Keratinocyte (primary cell): Measurements from ENCODE around the gene HNRNPLL. TPM values are rescaled to one million over a fixed set of nuclear protein-coding genes. Genes with fewer than 3 reads are reported as not detected.
"Not testable (repeated sequence)": the region's sequence is repeated elsewhere in the genome, so short reads cannot be mapped to it uniquely, and the experiment has no call there.

Experiments
- DNase-seq: peaks from one replicate; pipeline ENCODE4 v3.0.0-alpha.2; 2011; ENCODE audit warnings: low read depth, missing footprints, low spot score
- FAIRE-seq: peaks from 2 replicates; lab custom pipeline; 2011; peaks lifted over from hg19 to GRCh38; lab: Jason Lieb, UNC
- H2AFZ ChIP-seq: 2 replicates; pipeline ENCODE4 v1.6.0; 2012; ENCODE audit warnings: low read length, control low read depth, inconsistent platforms; ENCODE audit not compliant: control insufficient read depth
- H3K27ac ChIP-seq: 2 replicates; pipeline ENCODE4 v1.5.1; 2011; ENCODE audit warnings: low read length; ENCODE audit not compliant: control insufficient read depth, insufficient read depth
- H3K27me3 ChIP-seq: 3 replicates; pipeline ENCODE4 v1.6.0; 2011; ENCODE audit warnings: low read length; ENCODE audit not compliant: control insufficient read depth, insufficient read depth; ENCODE audit errors: extremely low read depth
- H3K36me3 ChIP-seq, 2 experiments: 2 replicates in 1 of 2; 3 replicates in 1 of 2; pipeline ENCODE4 v1.5.1; 2011; ENCODE audit warnings: low read length in 2 of 2, mild to moderate bottlenecking in 1 of 2; ENCODE audit not compliant: control insufficient read depth in 2 of 2, insufficient read depth in 2 of 2; ENCODE audit errors: extremely low read depth in 1 of 2
- H3K4me1 ChIP-seq: 3 replicates; pipeline ENCODE4 v1.5.1; 2011; ENCODE audit warnings: low read length; ENCODE audit not compliant: control insufficient read depth, insufficient read depth; ENCODE audit errors: extremely low read depth
- H3K4me2 ChIP-seq: 3 replicates; pipeline ENCODE4 v1.6.0; 2011; ENCODE audit warnings: low read depth, low read length; ENCODE audit not compliant: control insufficient read depth, insufficient read depth; ENCODE audit errors: extremely low read depth
- H3K4me3 ChIP-seq, 3 experiments: fragments of 200-600 bp in 1 of 3; sonication (generic) in 1 of 3; 2 replicates in 2 of 3; 3 replicates in 1 of 3; pipeline ENCODE4 v1.5.1; 2011 to 2016; ENCODE audit warnings: low read length in 3 of 3, mild to moderate bottlenecking in 3 of 3, control low read depth in 2 of 3, inconsistent platforms in 1 of 3, low read depth in 1 of 3, mixed read lengths in 1 of 3, mixed run types in 1 of 3, moderate library complexity in 1 of 3; ENCODE audit not compliant: control insufficient read depth in 2 of 3, insufficient read depth in 2 of 3; ENCODE audit errors: extremely low read depth in 1 of 3
- H3K79me2 ChIP-seq: 2 replicates; pipeline ENCODE4 v1.6.0; 2012; ENCODE audit warnings: low read length; ENCODE audit not compliant: control insufficient read depth, insufficient read depth
- H3K9ac ChIP-seq: 3 replicates; pipeline ENCODE4 v1.6.0; 2011; ENCODE audit warnings: low read length; ENCODE audit not compliant: control insufficient read depth, insufficient read depth; ENCODE audit errors: extremely low read depth
- H3K9me1 ChIP-seq: 3 replicates; pipeline ENCODE4 v1.6.0; 2011; ENCODE audit warnings: low read length; ENCODE audit not compliant: control insufficient read depth, insufficient read depth; ENCODE audit errors: extremely low read depth
- H3K9me3 ChIP-seq: 2 replicates; pipeline ENCODE4 v1.5.1; 2012; ENCODE audit warnings: low read depth, low read length; ENCODE audit not compliant: control insufficient read depth
- H4K20me1 ChIP-seq: 3 replicates; pipeline ENCODE4 v1.6.0; 2011; ENCODE audit warnings: low read length; ENCODE audit not compliant: control insufficient read depth, insufficient read depth; ENCODE audit errors: extremely low read depth
- CTCF ChIP-seq, 3 experiments: IDR thresholded peaks in 1 of 3; conservative IDR thresholded peaks in 1 of 3; optimal IDR thresholded peaks in 1 of 3; 2 replicates in 2 of 3; 3 replicates in 1 of 3; pipeline versions ENCODE3 to v1.5.1; 2011; ENCODE audit warnings: low read length in 3 of 3, mild to moderate bottlenecking in 3 of 3, moderate library complexity in 2 of 3, control low read depth in 1 of 3, inconsistent platforms in 1 of 3; ENCODE audit not compliant: insufficient read depth in 2 of 3; ENCODE audit errors: extremely low read depth in 1 of 3
- EZH2 ChIP-seq: IDR thresholded peaks from one replicate; pipeline ENCODE4 v1.6.1; 2012; ENCODE audit warnings: inconsistent platforms, mild to moderate bottlenecking, low read length, moderate library complexity
- dilution Hi-C: fragments of 300-500 bp; cut with MboI; formaldehyde crosslinking; loops from one replicate; pipeline ENCODE4 v1.7.0; 2020; ENCODE audit warnings: low sequenced_read_pairs; ENCODE audit not compliant: extremely low pct_ligation_motif_present
- polyA plus RNA-seq, 5 experiments: library from polyadenylated mRNA; depleted of rRNA in 3 of 5; stranded (reverse) in 3 of 5; stranded (forward) in 1 of 5; unstranded in 1 of 5; fragments of >200 nt; gene quantifications; 1 replicate in 1 of 5; 2 replicates in 3 of 5; 3 replicates in 1 of 5; pipeline versions ENCODE4 v1.2.1 to v1.2.3, GENCODE V29; 2011 to 2012; ENCODE audit warnings: missing spikeins in 2 of 5, low read depth in 1 of 5, low replicate concordance in 1 of 5

Gene HNRNPLL
- polyA plus RNA-seq, 1 donor (not counting 4 experiments of a cell fraction or from before 2014, with no cell fraction given) = 53.8 TPM

GRCh38 chr2:38537937-38538525, 64.7 kb downstream of the HNRNPLL start:
- Histone ChIP-seq H3K4me2 (no peak overlapping the region), H3K9ac (no peak overlapping the region), H3K9me1 (no peaks in the 10 kb centered on the region), H2AFZ (no peak overlapping the region), H3K9me3 (no peaks in the 10 kb centered on the region), H3K27me3 (no peaks in the 10 kb centered on the region), H3K4me1 (peaks cover 10% of the 10 kb centered on the region), H3K4me3 (no peak overlapping the region), H3K27ac (no peak overlapping the region), H3K79me2 (no peaks in the 10 kb centered on the region), H4K20me1 (no peaks in the 10 kb centered on the region), H3K36me3 (no peaks in the 10 kb centered on the region)
- no peak for TF ChIP-seq EZH2
- FAIRE-seq = no peak
- dilution Hi-C loops = no loop called here
- no peak for DNase-seq

- H3K79me2 ChIP-seq, H3K9ac ChIP-seq, H3K27ac ChIP-seq, FAIRE-seq, H2AFZ ChIP-seq, H3K36me3 ChIP-seq, H3K4me3 ChIP-seq, DNase-seq, H3K9me3 ChIP-seq, H3K4me2 ChIP-seq, H3K27me3 ChIP-seq, H3K4me1 ChIP-seq, H3K9me1 ChIP-seq, dilution Hi-C loops, H4K20me1 ChIP-seq: not testable (repeated sequence)
Measured at GRCh38 chr2:38537296-38537695, 65.4 kb downstream of the HNRNPLL start.

GRCh38 chr2:38535744-38536506, 66.8 kb downstream of the HNRNPLL start:
- dilution Hi-C loops = no loop called here
- Histone ChIP-seq H3K9me3 (no peaks in the 10 kb centered on the region), H3K4me2 (peak overlapping the region; percentile 86), H3K4me3 (peak overlapping the region; percentile 33 to 74 (median 66)), H3K27me3 (no peaks in the 10 kb centered on the region), H3K36me3 (no peaks in the 10 kb centered on the region), H3K27ac (no peak overlapping the region), H3K79me2 (no peaks in the 10 kb centered on the region), H2AFZ (peak overlapping the region; percentile 96), H4K20me1 (no peaks in the 10 kb centered on the region), H3K9me1 (no peaks in the 10 kb centered on the region), H3K9ac (peak overlapping the region; percentile 55), H3K4me1 (peaks cover 3% of the 10 kb centered on the region)
- peak; percentile 62 to 96 (median 89) for TF ChIP-seq CTCF (optimal IDR thresholded peaks at IDR 0.05 in 1 of 3, IDR thresholded peaks at IDR 0.05 in 1 of 3, conservative IDR thresholded peaks at IDR 0.05 in 1 of 3; ENCODE audit: extremely low read depth in 1 of 3, insufficient read depth in 2 of 3, low read length in 3 of 3)
- no peak for TF ChIP-seq EZH2
- FAIRE-seq (no peak), DNase-seq (no peak)
